ENCODE results near the gene IFT20.

IFT20 gene

DNA sequence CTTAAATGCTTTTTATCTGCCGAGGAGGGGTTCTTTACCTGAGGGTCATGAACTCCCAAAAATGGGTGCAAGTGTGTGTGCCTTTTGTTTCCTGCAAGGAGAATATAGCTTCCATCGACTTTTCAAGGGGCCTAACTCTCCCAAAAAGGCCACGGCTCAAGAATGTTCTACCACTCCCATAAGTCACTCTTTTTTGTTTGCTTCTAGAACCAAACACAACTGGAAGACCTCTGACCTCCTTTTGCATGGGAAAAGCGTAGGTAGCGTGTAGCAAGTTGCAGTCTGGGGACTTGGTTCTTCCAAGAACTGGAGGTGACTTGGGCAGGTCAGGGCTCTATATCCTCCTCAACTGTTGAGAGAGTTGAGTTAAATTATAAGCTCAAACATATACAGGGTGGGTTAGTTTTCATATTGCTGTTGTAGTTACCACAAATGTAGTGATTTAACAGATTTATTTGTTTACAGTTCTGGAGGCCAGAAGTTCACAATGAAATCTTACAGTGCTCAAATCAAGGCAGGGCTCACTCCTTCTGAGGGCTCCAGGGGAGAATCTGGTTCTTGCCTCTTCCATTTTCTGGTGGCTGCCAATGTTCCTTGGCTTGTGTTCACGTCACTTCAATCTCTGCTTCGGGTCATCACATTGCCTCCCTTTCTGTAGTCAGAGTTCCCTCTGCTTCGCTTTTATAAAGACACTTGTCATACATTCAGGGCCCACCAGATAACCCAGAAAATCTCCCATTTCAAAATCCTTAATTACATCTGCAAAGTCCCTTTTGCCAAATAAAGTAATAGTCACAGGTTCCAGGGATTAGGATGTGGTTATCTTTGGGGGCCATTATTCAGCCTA lies 14.8 kb downstream of the IFT20 start:
- Histone ChIP-seq H2AFZ (no peak overlapping the region), H3K4me3 (ENCODE audit: low read depth, low read length) (no peak overlapping the region), H3K79me2 (no peaks in the 10 kb centered on the region), H3K27ac (no peak overlapping the region), H3K27me3 (ENCODE audit: control insufficient read depth, insufficient read depth, low read length) (no peaks in the 10 kb centered on the region), H3K4me1 (no peaks in the 10 kb centered on the region), H3K9me3 (ENCODE audit: control insufficient read depth, low read length) (no peaks in the 10 kb centered on the region), H3K4me2 (ENCODE audit: low read length) (no peak overlapping the region), H3K36me3 (ENCODE audit: control insufficient read depth, insufficient read depth, low read length) (no peaks in the 10 kb centered on the region), H3K9ac (no peak overlapping the region)
- TF ChIP-seq, protein P1, sequence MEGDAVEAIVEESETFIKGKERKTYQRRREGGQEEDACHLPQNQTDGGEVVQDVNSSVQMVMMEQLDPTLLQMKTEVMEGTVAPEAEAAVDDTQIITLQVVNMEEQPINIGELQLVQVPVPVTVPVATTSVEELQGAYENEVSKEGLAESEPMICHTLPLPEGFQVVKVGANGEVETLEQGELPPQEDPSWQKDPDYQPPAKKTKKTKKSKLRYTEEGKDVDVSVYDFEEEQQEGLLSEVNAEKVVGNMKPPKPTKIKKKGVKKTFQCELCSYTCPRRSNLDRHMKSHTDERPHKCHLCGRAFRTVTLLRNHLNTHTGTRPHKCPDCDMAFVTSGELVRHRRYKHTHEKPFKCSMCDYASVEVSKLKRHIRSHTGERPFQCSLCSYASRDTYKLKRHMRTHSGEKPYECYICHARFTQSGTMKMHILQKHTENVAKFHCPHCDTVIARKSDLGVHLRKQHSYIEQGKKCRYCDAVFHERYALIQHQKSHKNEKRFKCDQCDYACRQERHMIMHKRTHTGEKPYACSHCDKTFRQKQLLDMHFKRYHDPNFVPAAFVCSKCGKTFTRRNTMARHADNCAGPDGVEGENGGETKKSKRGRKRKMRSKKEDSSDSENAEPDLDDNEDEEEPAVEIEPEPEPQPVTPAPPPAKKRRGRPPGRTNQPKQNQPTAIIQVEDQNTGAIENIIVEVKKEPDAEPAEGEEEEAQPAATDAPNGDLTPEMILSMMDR (IDR thresholded peaks at IDR 0.05): no peak

DNA sequence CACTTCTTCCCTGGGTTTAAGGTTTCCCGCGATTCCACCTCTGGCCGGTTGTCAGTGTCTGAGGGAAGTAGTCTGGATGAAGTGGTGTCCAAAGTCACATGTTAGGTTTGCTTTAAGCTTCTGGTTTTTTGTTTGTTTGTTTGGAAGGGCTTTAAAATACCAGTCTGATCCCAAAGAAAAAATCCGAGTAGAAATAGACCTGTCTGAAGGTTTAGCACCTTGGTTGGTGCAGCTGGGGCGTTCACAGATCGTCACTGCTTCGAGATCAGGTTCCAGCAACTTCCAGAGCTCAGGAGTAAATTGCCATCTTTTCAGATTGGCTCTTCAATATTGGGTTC lies 15.7 kb downstream of the IFT20 start:
- Histone ChIP-seq H3K27me3 (ENCODE audit: control insufficient read depth, insufficient read depth, low read length) (no peaks in the 10 kb centered on the region), H3K9me3 (ENCODE audit: control insufficient read depth, low read length) (no peaks in the 10 kb centered on the region), H3K4me2 (ENCODE audit: low read length) (peak overlapping the region; percentile 95), H2AFZ (peak overlapping the region; percentile 93), H3K36me3 (ENCODE audit: control insufficient read depth, insufficient read depth, low read length) (no peaks in the 10 kb centered on the region), H3K27ac (no peak overlapping the region), H3K4me3 (ENCODE audit: low read depth, low read length) (peak overlapping the region; percentile 60), H3K9ac (no peak overlapping the region), H3K4me1 (no peaks in the 10 kb centered on the region), H3K79me2 (no peaks in the 10 kb centered on the region)
- TF ChIP-seq, protein P1 (IDR thresholded peaks at IDR 0.05): no peak

DNA sequence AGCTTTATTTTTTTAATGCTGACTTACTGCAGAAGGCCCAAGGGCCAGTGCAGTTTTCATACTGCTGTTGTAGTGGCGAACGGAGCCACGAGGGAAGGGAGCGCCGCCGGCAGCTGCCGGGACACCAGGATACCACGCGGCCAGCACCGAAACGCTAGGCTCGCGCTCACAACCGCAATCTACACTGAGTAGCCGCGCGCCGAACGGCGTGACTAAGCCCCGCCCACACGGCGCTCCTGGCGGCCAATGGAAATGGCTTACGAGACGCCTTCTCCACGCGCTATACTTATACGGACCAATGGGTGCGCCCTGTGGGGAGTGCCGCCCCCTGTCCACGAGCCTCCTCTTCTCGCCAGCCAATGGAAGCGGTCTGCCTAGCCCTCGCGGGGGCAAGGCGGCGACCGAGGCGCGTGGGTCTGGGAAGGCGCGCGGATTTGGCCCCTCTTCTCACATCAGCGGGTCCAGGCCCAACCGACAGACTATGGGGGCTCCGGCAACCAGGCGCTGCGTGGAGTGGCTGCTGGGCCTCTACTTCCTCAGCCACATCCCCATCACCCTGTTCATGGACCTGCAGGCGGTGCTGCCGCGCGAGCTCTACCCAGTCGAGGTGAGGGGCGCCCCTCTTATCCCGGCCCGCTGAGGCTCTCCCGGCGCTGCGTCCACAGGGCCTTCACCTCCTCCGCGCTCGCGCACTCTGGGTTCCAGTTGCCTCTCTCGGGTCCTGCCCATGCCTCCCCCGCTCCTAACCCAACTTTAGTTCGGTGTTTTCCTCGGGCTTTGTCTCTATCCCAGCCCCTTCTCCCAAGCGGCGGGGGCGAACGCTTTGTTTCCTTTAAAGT lies 16.3 kb downstream of the IFT20 start, which contains the start of gene TMEM97:
TSS of gene TMEM97 (plus strand) at position 442 of the 839 bp plus-strand sequence. CDS start at position 482, 40 bp downstream.
- peak within 1 kb of the TSS; percentile 95 for H3K4me2 ChIP-seq (ENCODE audit: low read length)
- TF ChIP-seq, protein P1 (IDR thresholded peaks at IDR 0.05): peak; percentile 26
- H3K36me3 ChIP-seq (ENCODE audit: control insufficient read depth, insufficient read depth, low read length): no peaks in the 10 kb centered on the region
- H3K9me3 ChIP-seq (ENCODE audit: control insufficient read depth, low read length): no peaks in the 10 kb centered on the region
- peak within 1 kb of the TSS; percentile 60 for H3K4me3 ChIP-seq (ENCODE audit: low read depth, low read length)
- no peaks in the 10 kb centered on the region for H3K4me1 ChIP-seq
- peak within 1 kb of the TSS; percentile 93 for H2AFZ ChIP-seq
- no peaks in the 10 kb centered on the region for H3K79me2 ChIP-seq
- no peaks in the 10 kb centered on the region for H3K27me3 ChIP-seq (ENCODE audit: control insufficient read depth, insufficient read depth, low read length)
- H3K27ac ChIP-seq: no peak within 1 kb of the TSS
- H3K9ac ChIP-seq: no peak within 1 kb of the TSS

DNA sequence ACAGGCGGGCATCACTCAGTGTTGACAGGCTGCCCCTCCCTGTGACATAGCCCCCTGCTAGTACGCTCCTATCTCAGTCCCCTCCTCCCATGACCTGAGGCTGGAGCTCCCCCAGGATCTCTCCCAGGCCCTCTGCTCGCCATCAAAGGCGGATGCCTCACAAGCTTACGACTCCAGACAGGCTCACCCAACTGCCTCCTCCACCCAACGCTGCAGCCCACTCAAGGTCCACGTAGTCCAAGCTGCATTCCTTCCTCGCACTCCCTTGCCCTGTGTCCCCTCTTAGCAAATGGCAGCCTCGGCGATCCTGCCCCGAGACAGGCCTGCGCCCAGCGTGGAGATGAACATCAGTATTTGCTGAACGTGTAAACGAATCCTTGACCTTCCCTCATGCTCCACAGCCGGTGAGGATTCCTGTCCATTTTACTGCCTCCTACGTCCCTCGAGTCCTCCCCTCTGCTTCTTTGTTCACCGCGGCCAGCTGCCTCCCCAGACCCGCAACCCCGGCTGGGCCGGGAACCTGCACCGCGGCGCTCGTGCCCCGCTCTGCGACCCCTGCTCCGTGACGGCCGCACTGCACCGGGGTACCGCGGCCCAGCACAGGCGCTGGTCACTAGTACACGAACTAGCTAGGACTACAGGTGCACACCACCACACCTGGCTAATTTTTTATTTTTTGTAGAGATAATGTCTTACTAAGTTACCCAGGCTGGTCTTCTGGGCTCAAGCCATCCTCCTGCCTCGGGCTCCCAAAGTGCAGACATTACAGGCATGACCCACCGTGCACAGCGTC lies 17.1 kb downstream of the IFT20 start:
- Histone ChIP-seq H3K4me1 (no peaks in the 10 kb centered on the region), H3K4me3 (ENCODE audit: low read depth, low read length) (peak overlapping the region; percentile 54), H3K9ac (no peak overlapping the region), H3K27ac (no peak overlapping the region), H3K36me3 (ENCODE audit: control insufficient read depth, insufficient read depth, low read length) (no peaks in the 10 kb centered on the region), H3K9me3 (ENCODE audit: control insufficient read depth, low read length) (no peaks in the 10 kb centered on the region), H3K79me2 (no peaks in the 10 kb centered on the region), H3K4me2 (ENCODE audit: low read length) (peak overlapping the region; percentile 82), H3K27me3 (ENCODE audit: control insufficient read depth, insufficient read depth, low read length) (no peaks in the 10 kb centered on the region), H2AFZ (peak overlapping the region; percentile 93)
- TF ChIP-seq, protein P1 (IDR thresholded peaks at IDR 0.05): no peak
